KBM-7 (cell line): Measurements from ENCODE around the gene ARFRP1.
"Not testable (repeated sequence)": the region's sequence is repeated elsewhere in the genome, so short reads cannot be mapped to it uniquely, and the experiment has no call there.

Source experiments
- DNase-seq: peaks from one replicate; pipeline ENCODE4 v3.0.0-alpha.2; 2015
- in situ Hi-C: fragments of 300-500 bp; cut with MboI; formaldehyde crosslinking; loops from 2 replicates; pipeline ENCODE4 v1.14.3; 2020; ENCODE audit warnings: low sequenced_read_pairs, low pct_unique_long_range_greater_than_20kb, mixed read lengths

The ARFRP1 gene

GRCh38 chr20:63734946-63735858, 27.4 kb upstream of the ARFRP1 start:
- no peak for DNase-seq
- in situ Hi-C loops = no loop called here

GRCh38 chr20:63734111-63734945, 26.6 kb upstream of the ARFRP1 start:
- DNase-seq = no peak
- in situ Hi-C loops = no loop called here

GRCh38 chr20:63733579-63734081, 25.9 kb upstream of the ARFRP1 start:
- no peak for DNase-seq
- in situ Hi-C loops = no loop called here

- no peak for DNase-seq
- in situ Hi-C loops = no loop called here
Observed at GRCh38 chr20:63733117-63733516, 25.3 kb upstream of the ARFRP1 start.

- in situ Hi-C loops = no loop called here
- DNase-seq = no peak
Observed at GRCh38 chr20:63732118-63733095, 24.6 kb upstream of the ARFRP1 start.

GRCh38 chr20:63731410-63731809, 23.6 kb upstream of the ARFRP1 start:
- DNase-seq = no peak
- in situ Hi-C loops = no loop called here

- DNase-seq, in situ Hi-C loops: not testable (repeated sequence)
Observed at GRCh38 chr20:63730189-63730733, 22.5 kb upstream of the ARFRP1 start.

- DNase-seq, in situ Hi-C loops: not testable (repeated sequence)
Observed at GRCh38 chr20:63722967-63723622, 15.3 kb upstream of the ARFRP1 start.

- in situ Hi-C loops = no loop called here
- DNase-seq = no peak
Observed at GRCh38 chr20:63718996-63719395, 11.2 kb upstream of the ARFRP1 start.

- DNase-seq = no peak
- in situ Hi-C loops = no loop called here
Observed at GRCh38 chr20:63714858-63715257, 7.1 kb upstream of the ARFRP1 start.

GRCh38 chr20:63712191-63712590, 4.4 kb upstream of the ARFRP1 start:
- DNase-seq = no peak
- in situ Hi-C loops = no loop called here

- DNase-seq = no peak
- in situ Hi-C loops = no loop called here
Observed at GRCh38 chr20:63711085-63711645, 3.4 kb upstream of the ARFRP1 start.

GRCh38 chr20:63709149-63709527, 1.4 kb upstream of the ARFRP1 start:
- in situ Hi-C loops = no loop called here
- no peak for DNase-seq

- in situ Hi-C loops = no loop called here
- DNase-seq = no peak
Observed at GRCh38 chr20:63708301-63709148, 749 bp upstream of the ARFRP1 start.

- in situ Hi-C loops = no loop called here
- DNase-seq = peak; percentile 67
Observed at GRCh38 chr20:63706852-63707557, 771 bp downstream of the ARFRP1 start.

- DNase-seq = no peak
- in situ Hi-C loops = no loop called here
Observed at GRCh38 chr20:63706027-63706695, 1.6 kb downstream of the ARFRP1 start.
